HAP-1 (cell line): ENCODE results near the gene IPO13.

Experiments used
- DNase-seq, 2 experiments: peaks; one replicate each; pipeline ENCODE4 v3.0.0-alpha.2; 2016 to 2020; ENCODE audit warnings: low spot score in 2 of 2
- H3K27me3 ChIP-seq: fragments of 250-450 bp; sonication (Bioruptor Pico); 2 replicates; pipeline ENCODE4 v1.5.1; 2020; ENCODE audit warnings: low read depth, mild to moderate bottlenecking, moderate library complexity
- H3K36me3 ChIP-seq: fragments of 250-450 bp; sonication (Bioruptor Pico); replicated peaks from 2 replicates; pipeline ENCODE4 v1.5.1; 2020; ENCODE audit warnings: mild to moderate bottlenecking
- H3K4me1 ChIP-seq: fragments of 250-450 bp; sonication (Bioruptor Pico); 2 replicates; pipeline ENCODE4 v1.5.1; 2020; ENCODE audit warnings: mild to moderate bottlenecking
- H3K4me3 ChIP-seq: fragments of 250-450 bp; sonication (Bioruptor Pico); 2 replicates; pipeline ENCODE4 v1.5.1; 2020; ENCODE audit warnings: mild to moderate bottlenecking, moderate library complexity
- H3K9me3 ChIP-seq: fragments of 250-450 bp; sonication (Bioruptor Pico); 2 replicates; pipeline ENCODE4 v1.5.1; 2020; ENCODE audit warnings: mild to moderate bottlenecking, moderate library complexity
- in situ Hi-C: fragments of 300-500 bp; cut with MboI; formaldehyde crosslinking; loops from 3 replicates; pipeline ENCODE4 v1.14.3; 2020; ENCODE audit warnings: low sequenced_read_pairs, inconsistent platforms, mixed read lengths

The IPO13 gene

GRCh38 chr1:43946236-43947060 is at the start of gene IPO13:
Gene IPO13 (plus strand): TSS chr1:43946950. CDS start chr1:43947601, 651 bp downstream.
- no peaks in the 10 kb centered on the region for H3K9me3 ChIP-seq
- H3K4me3 ChIP-seq: peak within 1 kb of the TSS; percentile 53
- no peaks in the 10 kb centered on the region for H3K36me3 ChIP-seq
- peak; percentile 93 to 97 for DNase-seq
- no peaks in the 10 kb centered on the region for H3K27me3 ChIP-seq
- peaks cover 6% of the 10 kb centered on the region for H3K4me1 ChIP-seq
- in situ Hi-C loops: loop anchor here (25.0 kb wide), 1 partner anchor 409 kb away; the partner anchor contains the start of gene PTPRF

- no peaks in the 10 kb centered on the region for H3K27me3 ChIP-seq
- H3K36me3 ChIP-seq: no peaks in the 10 kb centered on the region
- no peak for DNase-seq
- no peak overlapping the region for H3K4me3 ChIP-seq
- H3K9me3 ChIP-seq: no peaks in the 10 kb centered on the region
- no peaks in the 10 kb centered on the region for H3K4me1 ChIP-seq
- in situ Hi-C loops: no loop called here
Measured at GRCh38 chr1:43898981-43899380, 47.8 kb upstream of the IPO13 start.

- Histone ChIP-seq H3K36me3 (no peaks in the 10 kb centered on the region), H3K9me3 (no peaks in the 10 kb centered on the region), H3K4me3 (no peak overlapping the region), H3K4me1 (no peaks in the 10 kb centered on the region), H3K27me3 (no peaks in the 10 kb centered on the region)
- in situ Hi-C loops: no loop called here
- no peak for DNase-seq
Measured at GRCh38 chr1:43900386-43900785, 46.4 kb upstream of the IPO13 start.

GRCh38 chr1:43901196-43901961 is 45.4 kb upstream of the IPO13 start:
- H3K9me3 ChIP-seq: no peaks in the 10 kb centered on the region
- in situ Hi-C loops: no loop called here
- H3K4me1 ChIP-seq: no peaks in the 10 kb centered on the region
- no peaks in the 10 kb centered on the region for H3K36me3 ChIP-seq
- H3K4me3 ChIP-seq: no peak overlapping the region
- DNase-seq: no peak
- no peaks in the 10 kb centered on the region for H3K27me3 ChIP-seq

GRCh38 chr1:43902058-43902831 is 44.5 kb upstream of the IPO13 start:
- in situ Hi-C loops: no loop called here
- DNase-seq: no peak
- Histone ChIP-seq H3K9me3 (no peaks in the 10 kb centered on the region), H3K4me1 (no peaks in the 10 kb centered on the region), H3K4me3 (no peak overlapping the region), H3K27me3 (no peaks in the 10 kb centered on the region), H3K36me3 (no peaks in the 10 kb centered on the region)

GRCh38 chr1:43904660-43905551 is 41.8 kb upstream of the IPO13 start:
- Histone ChIP-seq H3K27me3 (no peaks in the 10 kb centered on the region), H3K9me3 (no peaks in the 10 kb centered on the region), H3K36me3 (no peaks in the 10 kb centered on the region), H3K4me3 (no peak overlapping the region), H3K4me1 (no peaks in the 10 kb centered on the region)
- no peak for DNase-seq
- in situ Hi-C loops: no loop called here

- no peaks in the 10 kb centered on the region for H3K36me3 ChIP-seq
- in situ Hi-C loops: no loop called here
- peaks cover 6% of the 10 kb centered on the region for H3K4me1 ChIP-seq
- no peak for DNase-seq
- no peak overlapping the region for H3K4me3 ChIP-seq
- H3K9me3 ChIP-seq: no peaks in the 10 kb centered on the region
- no peaks in the 10 kb centered on the region for H3K27me3 ChIP-seq
Measured at GRCh38 chr1:43908226-43908625, 38.5 kb upstream of the IPO13 start.

- Histone ChIP-seq H3K27me3 (no peaks in the 10 kb centered on the region), H3K9me3 (no peaks in the 10 kb centered on the region), H3K4me1 (peaks cover 6% of the 10 kb centered on the region), H3K36me3 (no peaks in the 10 kb centered on the region), H3K4me3 (no peak overlapping the region)
- in situ Hi-C loops: no loop called here
- no peak for DNase-seq
Measured at GRCh38 chr1:43908858-43909257, 37.9 kb upstream of the IPO13 start.

- DNase-seq: no peak
- no peak overlapping the region for H3K4me3 ChIP-seq
- in situ Hi-C loops: no loop called here
Measured at GRCh38 chr1:43910343-43910742, 36.4 kb upstream of the IPO13 start.

GRCh38 chr1:43912607-43913006 is 34.1 kb upstream of the IPO13 start:
- in situ Hi-C loops: no loop called here

More at GRCh38 chr1:43910343-43910742, 36.4 kb upstream of the IPO13 start:
- Histone ChIP-seq H3K9me3 (no peaks in the 10 kb centered on the region), H3K4me1 (peaks cover 6% of the 10 kb centered on the region), H3K27me3 (no peaks in the 10 kb centered on the region), H3K36me3 (no peaks in the 10 kb centered on the region)

GRCh38 chr1:43913051-43913501 is 33.7 kb upstream of the IPO13 start:
- peak; percentile 54 to 57 for DNase-seq
- in situ Hi-C loops: no loop called here

More at GRCh38 chr1:43912607-43913006, 34.1 kb upstream of the IPO13 start:
- H3K4me3 ChIP-seq: no peak overlapping the region
- H3K36me3 ChIP-seq: no peaks in the 10 kb centered on the region
- no peak for DNase-seq
- H3K4me1 ChIP-seq: peaks cover 6% of the 10 kb centered on the region
- H3K9me3 ChIP-seq: no peaks in the 10 kb centered on the region
- no peaks in the 10 kb centered on the region for H3K27me3 ChIP-seq

GRCh38 chr1:43913666-43914360 is 32.9 kb upstream of the IPO13 start:
- H3K9me3 ChIP-seq: no peaks in the 10 kb centered on the region
- no peaks in the 10 kb centered on the region for H3K36me3 ChIP-seq
- DNase-seq: no peak
- no peaks in the 10 kb centered on the region for H3K27me3 ChIP-seq
- in situ Hi-C loops: no loop called here
- H3K4me3 ChIP-seq: no peak overlapping the region
- H3K4me1 ChIP-seq: peaks cover 6% of the 10 kb centered on the region

More at GRCh38 chr1:43913051-43913501, 33.7 kb upstream of the IPO13 start:
- no peaks in the 10 kb centered on the region for H3K9me3 ChIP-seq
- no peaks in the 10 kb centered on the region for H3K27me3 ChIP-seq
- H3K4me1 ChIP-seq: peaks cover 6% of the 10 kb centered on the region
- H3K4me3 ChIP-seq: no peak overlapping the region
- no peaks in the 10 kb centered on the region for H3K36me3 ChIP-seq
